Stimulated activated CD8-positive, alpha-beta memory T cell treated with anti-CD3 and anti-CD28 coated beads, Interleukin-7, amount 100 ng/mL, for 24 hours (primary cell): ENCODE data around the gene ANKRD60.
A peak's percentile ranks its signal among the peaks of the same experiment; 100 is the strongest.

Experiments
- DNase-seq: peaks from one replicate; pipeline ENCODE4 v3.0.0-alpha.2; 2020; ENCODE audit warnings: low read depth

The ANKRD60 gene

GRCh38 chr20:58223358-58223941, 5.0 kb downstream of the ANKRD60 start:
- DNase-seq: no peak

DNA sequence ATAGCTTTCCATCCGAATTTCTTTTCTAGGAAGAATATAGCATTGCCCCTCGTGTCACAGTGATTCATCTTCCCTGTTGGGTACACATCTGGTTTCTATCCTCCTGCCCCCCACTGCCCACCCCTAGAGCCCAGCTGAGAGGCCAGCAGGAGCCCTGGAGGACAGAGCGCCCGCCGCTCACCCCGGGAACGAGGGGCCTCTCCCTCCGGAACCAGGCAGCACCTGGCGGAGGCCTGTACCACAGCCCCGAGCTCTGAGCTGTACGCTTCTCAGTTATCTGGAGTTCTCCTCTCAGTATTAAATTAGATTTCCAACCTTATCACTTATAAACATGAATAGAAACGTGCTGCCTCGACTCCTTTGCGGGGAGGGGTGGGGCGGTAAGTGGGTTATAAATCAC, 6.0 kb downstream of the ANKRD60 start:
- no peak for DNase-seq

- no peak for DNase-seq
Observed at GRCh38 chr20:58219342-58219700, 9.1 kb downstream of the ANKRD60 start.

DNA sequence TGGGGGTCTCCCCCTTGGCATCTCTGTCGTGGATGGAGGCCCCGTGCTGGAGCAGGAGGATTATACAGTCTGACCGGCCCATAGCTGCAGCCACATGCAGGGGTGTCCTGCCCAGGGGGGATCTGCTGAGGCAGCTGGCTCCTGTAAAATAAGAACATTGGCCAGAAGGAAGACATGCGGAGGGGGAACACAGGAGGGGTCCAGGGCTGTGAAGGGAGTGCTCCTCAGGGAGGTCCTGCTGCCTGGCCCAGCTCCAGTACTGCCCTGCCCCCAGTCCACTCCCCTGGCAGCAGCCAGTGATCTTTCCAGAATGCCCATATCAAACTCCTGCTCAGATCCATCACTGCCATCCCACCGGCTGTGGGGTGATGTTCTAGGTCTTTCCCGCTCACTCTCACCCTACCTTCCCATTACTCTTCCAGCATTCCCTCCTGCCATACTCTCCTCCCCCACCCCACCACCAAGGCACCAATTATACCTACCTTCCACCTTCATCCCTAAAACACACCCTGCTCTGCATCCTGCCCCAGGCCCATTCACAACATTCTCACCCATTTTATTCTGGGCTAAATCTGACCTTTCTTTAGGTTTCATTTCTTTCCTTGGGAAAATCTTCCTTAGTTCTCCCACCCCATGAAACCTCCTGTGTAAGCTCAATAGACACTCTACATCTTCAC, 9.7 kb downstream of the ANKRD60 start:
- no peak for DNase-seq

DNA sequence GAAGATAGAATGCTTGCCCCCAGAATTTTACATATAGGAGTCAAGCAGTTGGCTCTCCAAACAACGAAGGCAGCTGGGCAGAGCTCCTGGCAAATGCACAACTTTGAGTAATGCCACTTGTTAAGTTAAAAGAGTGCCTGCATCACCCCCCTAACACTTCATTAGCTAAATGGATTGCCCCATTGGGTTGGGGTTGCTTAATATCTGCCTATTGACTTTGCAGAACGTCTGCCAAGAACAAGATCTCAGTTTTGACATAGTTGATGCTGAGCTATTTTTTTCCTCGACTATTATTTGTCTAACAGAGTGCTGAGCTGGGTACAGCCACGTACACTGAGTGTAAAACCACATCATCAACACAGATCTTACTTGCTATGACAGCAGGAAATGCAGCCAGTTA, 12.1 kb downstream of the ANKRD60 start:
- DNase-seq: no peak

- no peak for DNase-seq
Observed at GRCh38 chr20:58215116-58215515, 13.3 kb downstream of the ANKRD60 start.

DNA sequence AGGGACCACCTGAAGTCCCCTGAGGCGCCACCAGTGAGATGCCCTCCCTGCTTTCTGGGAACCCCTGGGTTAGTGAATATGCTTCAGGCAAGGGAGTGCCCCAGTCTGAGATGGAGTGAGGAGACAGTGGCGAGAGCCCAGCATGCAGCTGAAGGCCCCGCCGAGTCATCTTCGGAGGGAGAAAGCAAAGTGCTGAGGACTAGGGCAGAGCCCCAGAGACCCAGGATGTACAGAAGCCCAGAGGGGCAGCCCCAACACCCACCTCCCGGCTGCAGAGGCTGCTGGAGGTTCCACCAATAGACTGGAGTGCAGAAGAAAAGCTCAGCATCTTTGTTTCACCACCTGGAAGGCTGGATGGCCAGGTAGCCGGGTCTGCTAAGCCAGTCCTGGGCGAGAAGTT, 14.1 kb downstream of the ANKRD60 start:
- DNase-seq: no peak

DNA sequence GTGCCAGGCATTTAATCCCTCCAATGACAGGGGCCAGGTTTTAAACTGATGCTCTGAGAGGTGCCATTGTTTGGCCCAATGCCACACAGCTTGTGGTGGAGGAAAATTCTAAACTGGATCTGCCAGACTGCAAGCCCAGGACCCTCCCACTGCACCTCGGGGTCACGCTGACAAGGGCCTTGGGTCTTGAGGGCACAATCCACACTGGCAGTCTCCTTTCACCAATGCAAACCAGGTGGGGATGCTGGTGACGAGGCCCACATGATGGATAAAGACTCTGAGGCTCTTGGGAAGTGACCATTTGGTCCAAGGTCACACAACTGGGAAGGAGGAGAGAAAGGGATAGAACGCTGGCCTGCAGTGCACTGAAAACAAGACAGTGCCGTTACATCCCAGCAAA, 14.7 kb downstream of the ANKRD60 start:
- DNase-seq: no peak

GRCh38 chr20:58213121-58213520, 15.3 kb downstream of the ANKRD60 start:
- no peak for DNase-seq

DNA sequence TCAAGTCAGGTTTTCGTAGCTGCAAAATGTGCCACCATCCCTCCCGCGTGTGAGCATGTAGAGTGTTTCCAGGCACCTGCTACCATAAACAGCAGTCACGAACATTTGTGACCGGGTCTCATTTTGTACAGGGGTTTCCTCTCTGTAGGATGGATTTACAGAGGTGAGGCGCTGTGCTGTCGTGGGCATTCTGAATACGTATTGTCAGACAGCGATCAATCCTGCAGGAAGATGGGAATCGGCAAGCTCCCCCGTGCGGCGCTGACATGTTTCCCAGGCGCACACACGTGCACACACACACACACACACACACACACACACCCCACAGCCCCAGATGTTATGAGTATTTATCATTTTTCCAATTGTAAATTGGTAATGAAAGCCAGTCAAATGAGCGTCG, 15.8 kb downstream of the ANKRD60 start:
- no peak for DNase-seq

GRCh38 chr20:58210398-58210747, 18.1 kb downstream of the ANKRD60 start:
- no peak for DNase-seq

GRCh38 chr20:58209652-58210397, 18.6 kb downstream of the ANKRD60 start:
- peak; percentile 78 for DNase-seq

- DNase-seq: no peak
Observed at GRCh38 chr20:58208944-58209343, 19.5 kb downstream of the ANKRD60 start.

- DNase-seq: no peak
Observed at GRCh38 chr20:58205850-58206249, 22.6 kb downstream of the ANKRD60 start.

GRCh38 chr20:58202044-58202443, 26.4 kb downstream of the ANKRD60 start:
- no peak for DNase-seq

- DNase-seq: no peak
Observed at GRCh38 chr20:58201616-58202015, 26.8 kb downstream of the ANKRD60 start.

DNA sequence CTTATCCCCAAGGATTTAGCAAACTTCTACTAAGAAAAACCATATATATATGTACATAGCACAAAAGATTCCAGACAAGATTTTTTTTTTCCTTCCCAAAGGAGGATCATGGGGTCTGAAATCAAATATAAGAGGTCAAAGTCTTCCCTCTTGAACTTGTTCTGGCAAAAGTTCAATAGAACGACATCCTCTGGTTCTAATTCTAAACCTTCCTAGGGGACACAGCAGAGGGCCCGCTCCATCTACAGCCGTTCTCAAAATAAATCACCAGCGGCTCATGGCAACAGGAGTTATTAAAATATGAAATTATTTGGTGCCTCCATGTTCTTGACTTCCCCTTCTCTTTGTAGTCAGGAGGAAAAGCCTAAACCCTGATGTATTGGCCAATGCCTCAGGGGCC, 29.0 kb downstream of the ANKRD60 start:
- DNase-seq: no peak

DNA sequence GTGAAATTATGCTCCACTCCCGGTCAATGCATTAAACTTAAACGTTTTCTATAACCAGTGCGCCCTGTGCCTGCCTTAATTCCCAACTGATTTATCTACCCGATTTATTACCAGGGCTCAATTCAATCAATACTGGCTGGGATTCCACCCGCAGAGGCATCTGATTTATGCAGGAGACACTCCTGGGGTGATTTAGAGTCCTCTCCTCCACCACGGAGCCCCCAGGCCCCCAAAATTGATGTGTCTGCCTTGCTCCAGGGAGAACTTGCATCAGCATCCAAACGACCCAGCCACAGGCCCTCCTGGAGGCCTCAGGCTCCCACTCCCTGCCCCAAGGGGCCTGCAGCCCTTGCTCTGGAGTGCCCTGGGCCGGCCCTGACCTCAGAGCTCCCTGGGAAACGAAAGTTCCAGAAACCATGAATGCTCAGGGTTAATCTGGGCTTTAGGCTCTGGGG, 29.5 kb downstream of the ANKRD60 start:
- no peak for DNase-seq

- DNase-seq: no peak
Observed at GRCh38 chr20:58198384-58198783, 30.1 kb downstream of the ANKRD60 start.

- no peak for DNase-seq
Observed at GRCh38 chr20:58197185-58197469, 31.3 kb downstream of the ANKRD60 start.

GRCh38 chr20:58196402-58197184, 31.9 kb downstream of the ANKRD60 start:
- DNase-seq: no peak

DNA sequence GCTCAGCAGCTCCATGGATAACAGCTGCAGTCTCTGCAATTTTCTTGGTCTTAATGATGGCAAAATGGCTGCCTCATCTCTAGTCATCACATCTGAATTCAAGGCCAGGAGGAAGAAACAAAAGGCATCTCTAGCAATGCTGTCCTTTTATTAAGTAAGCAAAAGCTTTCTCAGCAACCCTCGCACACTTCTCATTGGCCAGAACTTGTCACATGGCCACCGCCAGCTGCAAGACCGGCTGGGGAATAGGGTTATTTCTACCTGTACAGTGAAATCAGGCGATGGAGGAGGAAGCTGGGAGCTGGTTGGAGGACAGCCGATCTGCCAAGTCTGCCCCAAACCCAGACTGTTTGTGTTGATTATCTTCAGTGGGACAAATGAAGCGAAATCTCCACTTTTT, 33.4 kb downstream of the ANKRD60 start:
- DNase-seq: no peak

GRCh38 chr20:58194175-58194791, 34.2 kb downstream of the ANKRD60 start:
- DNase-seq: no peak
